ENCODE measurements around the gene C16orf90.
"Not testable (repeated sequence)": the region's sequence is repeated elsewhere in the genome, so short reads cannot be mapped to it uniquely, and the experiment has no call there.

C16orf90 gene

GRCh38 chr16:3513892-3514583 lies 18.7 kb upstream of the C16orf90 start:
- Histone ChIP-seq H3K27ac (ENCODE audit: low read length) (no peak overlapping the region), H3K36me3 (ENCODE audit: control insufficient read depth in 2 of 2, insufficient read depth in 2 of 2, low read length in 2 of 2) (peaks cover 47 to 63% of the 10 kb centered on the region in 2 donors), H3K27me3 (ENCODE audit: control insufficient read depth in 1 of 2, insufficient read depth in 2 of 2, low read length in 2 of 2) (no peaks in the 10 kb centered on the region), H3K4me1 (ENCODE audit: control insufficient read depth, insufficient read depth, low read length) (no peaks in the 10 kb centered on the region), H3K4me3 (ENCODE audit: low read length in 2 of 2) (no peak overlapping the region), H3K9ac (ENCODE audit: low read length in 2 of 2) (no peak overlapping the region), H3K9me3 (ENCODE audit: control insufficient read depth in 2 of 2, low read length in 2 of 2) (no peaks in the 10 kb centered on the region)

DNA sequence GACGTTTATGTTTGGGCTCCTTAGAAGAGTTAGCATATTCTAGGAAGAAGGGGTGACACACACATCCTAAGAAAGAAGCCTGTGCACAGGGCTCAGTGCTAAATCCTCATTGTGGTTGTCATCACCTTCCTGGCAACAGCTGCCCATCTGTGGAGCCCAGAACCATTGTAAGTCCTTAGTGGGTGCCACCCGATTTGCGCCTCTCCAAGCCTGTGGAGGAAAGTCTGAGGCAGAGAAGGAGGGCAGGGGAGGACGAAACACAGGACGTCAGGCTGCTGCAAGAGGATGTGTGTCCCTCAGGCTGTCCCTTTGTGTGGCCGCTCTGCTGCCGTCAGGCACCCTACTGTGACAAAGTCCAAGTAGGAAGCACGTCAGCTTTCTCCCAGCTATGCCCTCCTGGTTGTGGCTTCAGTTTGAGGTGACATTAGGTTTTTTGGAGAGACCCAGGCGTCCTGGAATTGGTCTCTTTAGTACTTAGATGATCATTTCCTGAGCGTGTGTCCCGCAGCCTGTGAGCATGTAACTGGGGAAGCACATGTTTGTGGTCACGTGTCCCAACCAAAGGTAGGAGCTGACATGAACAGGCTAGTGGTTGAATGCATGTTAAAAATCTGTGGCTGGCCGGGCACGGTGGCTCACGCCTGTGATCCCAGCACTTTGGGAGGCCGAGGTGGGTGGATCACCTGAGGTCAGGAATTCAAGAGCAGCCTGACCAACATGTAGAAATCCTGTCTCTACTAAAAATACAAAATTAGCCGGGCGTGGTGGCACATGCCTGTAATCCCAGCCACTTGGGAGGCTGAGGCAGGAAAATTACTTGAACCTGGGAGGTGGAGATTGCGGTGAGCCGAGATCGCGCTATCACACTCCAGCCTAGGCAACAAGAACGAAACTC lies 16.2 kb upstream of the C16orf90 start:
- Histone ChIP-seq H3K4me3 (ENCODE audit: low read length in 2 of 2) (no peak overlapping the region), H3K27ac (ENCODE audit: low read length) (no peak overlapping the region), H3K36me3 (ENCODE audit: control insufficient read depth in 2 of 2, insufficient read depth in 2 of 2, low read length in 2 of 2) (peaks cover 54 to 64% of the 10 kb centered on the region in 2 donors), H3K9ac (ENCODE audit: low read length in 2 of 2) (no peak overlapping the region), H3K9me3 (ENCODE audit: control insufficient read depth in 2 of 2, low read length in 2 of 2) (no peaks in the 10 kb centered on the region), H3K4me1 (ENCODE audit: control insufficient read depth, insufficient read depth, low read length) (no peaks in the 10 kb centered on the region), H3K27me3 (ENCODE audit: control insufficient read depth in 1 of 2, insufficient read depth in 2 of 2, low read length in 2 of 2) (no peaks in the 10 kb centered on the region)

- Histone ChIP-seq H3K36me3 (ENCODE audit: control insufficient read depth in 2 of 2, insufficient read depth in 2 of 2, low read length in 2 of 2) (peaks cover 53 to 62% of the 10 kb centered on the region in 2 donors), H3K27me3 (ENCODE audit: control insufficient read depth in 1 of 2, insufficient read depth in 2 of 2, low read length in 2 of 2) (no peaks in the 10 kb centered on the region), H3K4me1 (ENCODE audit: control insufficient read depth, insufficient read depth, low read length) (no peaks in the 10 kb centered on the region), H3K4me3 (ENCODE audit: low read length in 2 of 2) (no peak overlapping the region), H3K9ac (ENCODE audit: low read length in 2 of 2) (no peak overlapping the region), H3K27ac (ENCODE audit: low read length) (no peak overlapping the region), H3K9me3 (ENCODE audit: control insufficient read depth in 2 of 2, low read length in 2 of 2) (no peaks in the 10 kb centered on the region)
These were observed 15.1 kb upstream of the C16orf90 start for GRCh38 chr16:3510416-3510815.

- H3K9me3 ChIP-seq (ENCODE audit: control insufficient read depth in 2 of 2, low read length in 2 of 2): no peaks in the 10 kb centered on the region
- no peak overlapping the region for H3K9ac ChIP-seq (ENCODE audit: low read length in 2 of 2)
- H3K4me1 ChIP-seq (ENCODE audit: control insufficient read depth, insufficient read depth, low read length): no peaks in the 10 kb centered on the region
- H3K4me3 ChIP-seq (ENCODE audit: low read length in 2 of 2): no peak overlapping the region
- no peak overlapping the region for H3K27ac ChIP-seq (ENCODE audit: low read length)
- H3K36me3 ChIP-seq (ENCODE audit: control insufficient read depth in 2 of 2, insufficient read depth in 2 of 2, low read length in 2 of 2): peaks cover 45 to 59% of the 10 kb centered on the region in 2 donors
- no peaks in the 10 kb centered on the region for H3K27me3 ChIP-seq (ENCODE audit: control insufficient read depth in 1 of 2, insufficient read depth in 2 of 2, low read length in 2 of 2)
These were observed 14.2 kb upstream of the C16orf90 start for GRCh38 chr16:3509470-3509928.

- Histone ChIP-seq H3K9ac (ENCODE audit: low read length in 2 of 2) (no peak overlapping the region), H3K4me3 (ENCODE audit: low read length in 2 of 2) (no peak overlapping the region), H3K36me3 (ENCODE audit: control insufficient read depth in 2 of 2, insufficient read depth in 2 of 2, low read length in 2 of 2) (peaks cover 37 to 52% of the 10 kb centered on the region in 2 donors), H3K27me3 (ENCODE audit: control insufficient read depth in 1 of 2, insufficient read depth in 2 of 2, low read length in 2 of 2) (no peaks in the 10 kb centered on the region), H3K4me1 (ENCODE audit: control insufficient read depth, insufficient read depth, low read length) (no peaks in the 10 kb centered on the region), H3K9me3 (ENCODE audit: control insufficient read depth in 2 of 2, low read length in 2 of 2) (no peaks in the 10 kb centered on the region), H3K27ac (ENCODE audit: low read length) (no peak overlapping the region)
These were observed 13.4 kb upstream of the C16orf90 start for GRCh38 chr16:3508736-3509135.

- Histone ChIP-seq H3K4me1 (ENCODE audit: control insufficient read depth, insufficient read depth, low read length) (peaks cover 12% of the 10 kb centered on the region), H3K9ac (ENCODE audit: low read length in 2 of 2) (no peak overlapping the region), H3K9me3 (ENCODE audit: control insufficient read depth in 2 of 2, low read length in 2 of 2) (no peaks in the 10 kb centered on the region), H3K27me3 (ENCODE audit: control insufficient read depth in 1 of 2, insufficient read depth in 2 of 2, low read length in 2 of 2) (no peaks in the 10 kb centered on the region), H3K4me3 (ENCODE audit: low read length in 2 of 2) (no peak overlapping the region), H3K27ac (ENCODE audit: low read length) (no peak overlapping the region), H3K36me3 (ENCODE audit: control insufficient read depth in 2 of 2, insufficient read depth in 2 of 2, low read length in 2 of 2) (peaks cover 14 to 17% of the 10 kb centered on the region in 2 donors)
These were observed 8.2 kb upstream of the C16orf90 start for GRCh38 chr16:3503523-3503922.

GRCh38 chr16:3501783-3502400 lies 6.6 kb upstream of the C16orf90 start:
- H3K9ac ChIP-seq (ENCODE audit: low read length in 2 of 2): peak overlapping the region in 1 of 2 donors; percentile 66
- no peaks in the 10 kb centered on the region for H3K27me3 ChIP-seq (ENCODE audit: control insufficient read depth in 1 of 2, insufficient read depth in 2 of 2, low read length in 2 of 2)
- peaks cover 12% of the 10 kb centered on the region for H3K4me1 ChIP-seq (ENCODE audit: control insufficient read depth, insufficient read depth, low read length)
- H3K36me3 ChIP-seq (ENCODE audit: control insufficient read depth in 2 of 2, insufficient read depth in 2 of 2, low read length in 2 of 2): peaks cover 4 to 8% of the 10 kb centered on the region in 2 donors
- no peak overlapping the region for H3K27ac ChIP-seq (ENCODE audit: low read length)
- H3K4me3 ChIP-seq (ENCODE audit: low read length in 2 of 2): peak overlapping the region; percentile 68 to 88
- no peaks in the 10 kb centered on the region for H3K9me3 ChIP-seq (ENCODE audit: control insufficient read depth in 2 of 2, low read length in 2 of 2)

GRCh38 chr16:3501412-3501761 lies 6.1 kb upstream of the C16orf90 start:
- H3K27me3 ChIP-seq (ENCODE audit: control insufficient read depth in 1 of 2, insufficient read depth in 2 of 2, low read length in 2 of 2); H3K9me3 ChIP-seq (ENCODE audit: control insufficient read depth in 2 of 2, low read length in 2 of 2); H3K36me3 ChIP-seq (ENCODE audit: control insufficient read depth in 2 of 2, insufficient read depth in 2 of 2, low read length in 2 of 2): not testable (repeated sequence)
- Histone ChIP-seq H3K4me3 (ENCODE audit: low read length in 2 of 2) (peak overlapping the region; percentile 68 to 88), H3K27ac (ENCODE audit: low read length) (peak overlapping the region; percentile 46), H3K4me1 (ENCODE audit: control insufficient read depth, insufficient read depth, low read length) (peaks cover 12% of the 10 kb centered on the region), H3K9ac (ENCODE audit: low read length in 2 of 2) (peak overlapping the region; percentile 66 to 78)

DNA sequence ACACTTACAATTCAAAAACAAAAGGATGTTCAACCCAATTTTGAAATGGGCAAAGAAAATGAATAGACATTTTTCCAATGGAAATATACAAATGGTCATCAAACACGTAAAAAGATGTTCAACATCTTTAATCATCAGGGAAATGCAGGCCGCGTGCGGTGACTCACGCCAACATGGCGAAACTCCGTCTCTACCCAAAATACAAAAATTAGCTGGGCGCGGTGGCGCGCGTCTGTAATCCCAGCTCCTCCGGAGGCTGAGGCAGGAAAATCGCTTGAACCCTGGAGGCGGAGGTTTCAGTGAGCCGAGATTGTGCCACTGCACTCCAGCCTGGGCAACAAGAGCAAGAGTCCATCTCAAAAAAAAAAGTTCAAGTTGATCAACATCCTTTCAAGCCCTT lies 3.7 kb upstream of the C16orf90 start:
- H3K36me3 ChIP-seq (ENCODE audit: control insufficient read depth in 2 of 2, insufficient read depth in 2 of 2, low read length in 2 of 2): no peaks in the 10 kb centered on the region
- no peak overlapping the region for H3K4me3 ChIP-seq (ENCODE audit: low read length in 2 of 2)
- H3K4me1 ChIP-seq (ENCODE audit: control insufficient read depth, insufficient read depth, low read length): peaks cover 12% of the 10 kb centered on the region
- H3K9me3 ChIP-seq (ENCODE audit: control insufficient read depth in 2 of 2, low read length in 2 of 2): no peaks in the 10 kb centered on the region
- H3K9ac ChIP-seq (ENCODE audit: low read length in 2 of 2): no peak overlapping the region
- no peak overlapping the region for H3K27ac ChIP-seq (ENCODE audit: low read length)
- H3K27me3 ChIP-seq (ENCODE audit: control insufficient read depth in 1 of 2, insufficient read depth in 2 of 2, low read length in 2 of 2): no peaks in the 10 kb centered on the region

GRCh38 chr16:3497771-3498170 lies 2.5 kb upstream of the C16orf90 start:
- Histone ChIP-seq H3K4me3 (ENCODE audit: low read length in 2 of 2) (no peak overlapping the region), H3K27me3 (ENCODE audit: control insufficient read depth in 1 of 2, insufficient read depth in 2 of 2, low read length in 2 of 2) (no peaks in the 10 kb centered on the region), H3K9ac (ENCODE audit: low read length in 2 of 2) (no peak overlapping the region), H3K36me3 (ENCODE audit: control insufficient read depth in 2 of 2, insufficient read depth in 2 of 2, low read length in 2 of 2) (no peaks in the 10 kb centered on the region), H3K9me3 (ENCODE audit: control insufficient read depth in 2 of 2, low read length in 2 of 2) (no peaks in the 10 kb centered on the region), H3K27ac (ENCODE audit: low read length) (no peak overlapping the region), H3K4me1 (ENCODE audit: control insufficient read depth, insufficient read depth, low read length) (peaks cover 10% of the 10 kb centered on the region)
